GM11168 (cell line): Measurements from ENCODE around the gene TRAPPC5.

Source experiments
- in situ Hi-C: fragments of 300-500 bp; cut with MboI; formaldehyde crosslinking; loops from one replicate; pipeline ENCODE4 v1.12.0; 2022; ENCODE audit warnings: low sequenced_read_pairs; ENCODE audit not compliant: unreplicated experiment

Gene TRAPPC5

DNA sequence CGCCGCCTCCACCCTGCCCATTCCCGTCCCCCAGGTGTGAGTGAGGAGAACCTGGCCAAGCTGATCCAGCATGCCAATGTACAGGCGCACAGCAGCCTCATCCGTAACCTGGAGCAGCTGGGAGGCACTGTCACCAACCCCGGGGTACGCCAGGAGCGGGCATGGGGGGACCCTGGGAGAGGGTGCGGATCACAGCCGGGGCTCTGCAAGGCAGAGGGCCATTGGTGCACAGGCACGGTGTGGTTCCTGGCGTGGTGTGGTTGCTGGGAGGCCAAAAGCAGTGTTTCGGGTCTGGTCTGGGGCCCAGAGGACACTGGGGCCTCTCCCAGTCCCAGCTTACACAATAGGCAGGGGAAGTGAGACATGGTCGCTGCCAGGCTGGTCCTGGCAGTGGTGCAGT lies 35.5 kb upstream of the TRAPPC5 start:
- in situ Hi-C loops: no loop called here

DNA sequence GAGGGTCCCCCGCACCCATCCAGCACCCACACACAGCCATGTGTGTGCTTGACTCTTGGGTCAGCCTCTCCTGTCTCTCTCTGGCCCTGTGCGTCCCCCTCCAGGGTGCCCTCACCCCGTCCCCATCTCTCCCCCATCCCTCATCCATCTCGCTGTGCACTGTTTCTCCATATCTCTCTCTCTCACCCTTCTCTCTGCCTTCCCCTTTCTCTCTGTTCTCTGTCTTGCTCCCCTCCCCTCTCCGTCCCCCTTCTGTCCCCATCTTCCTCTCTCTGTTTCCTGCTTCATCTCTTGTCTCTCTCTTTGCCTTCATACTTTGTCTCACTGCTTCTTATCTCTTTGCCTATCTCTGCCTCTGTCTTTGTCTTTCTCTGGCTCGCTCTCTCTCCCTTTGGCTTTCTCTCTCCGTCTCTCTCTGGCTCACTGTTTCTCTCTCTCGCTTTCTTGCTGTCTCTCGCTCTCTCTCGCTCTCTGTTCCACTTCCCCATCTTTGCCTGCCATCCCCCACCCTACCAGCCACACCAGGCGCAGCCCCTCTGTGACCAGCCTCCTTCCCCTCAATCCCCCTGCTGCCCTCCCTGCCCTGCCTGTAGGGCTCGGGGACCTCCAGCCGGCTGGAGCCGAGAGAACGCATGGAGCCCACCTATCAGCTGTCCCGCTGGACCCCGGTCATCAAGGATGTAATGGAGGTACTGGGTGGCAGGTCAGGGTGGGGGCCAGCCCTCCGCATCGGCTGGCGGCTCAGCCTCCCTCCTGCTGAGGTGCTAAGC lies 34.8 kb upstream of the TRAPPC5 start:
- in situ Hi-C loops: no loop called here

DNA sequence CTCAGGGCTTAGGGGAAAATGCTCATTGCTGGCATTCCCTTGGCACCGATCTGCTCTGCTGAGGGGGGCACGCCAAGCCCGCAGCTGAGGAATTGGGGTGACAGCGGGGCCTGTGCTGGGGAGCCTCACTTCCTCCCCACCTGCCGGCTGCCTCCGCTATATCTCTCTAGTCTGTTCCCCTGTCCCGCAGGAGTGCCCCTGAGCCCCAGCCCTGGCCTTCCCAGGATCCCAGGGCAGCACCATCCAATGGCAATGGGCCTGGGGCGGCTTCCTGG lies 34.3 kb upstream of the TRAPPC5 start:
- in situ Hi-C loops: no loop called here

DNA sequence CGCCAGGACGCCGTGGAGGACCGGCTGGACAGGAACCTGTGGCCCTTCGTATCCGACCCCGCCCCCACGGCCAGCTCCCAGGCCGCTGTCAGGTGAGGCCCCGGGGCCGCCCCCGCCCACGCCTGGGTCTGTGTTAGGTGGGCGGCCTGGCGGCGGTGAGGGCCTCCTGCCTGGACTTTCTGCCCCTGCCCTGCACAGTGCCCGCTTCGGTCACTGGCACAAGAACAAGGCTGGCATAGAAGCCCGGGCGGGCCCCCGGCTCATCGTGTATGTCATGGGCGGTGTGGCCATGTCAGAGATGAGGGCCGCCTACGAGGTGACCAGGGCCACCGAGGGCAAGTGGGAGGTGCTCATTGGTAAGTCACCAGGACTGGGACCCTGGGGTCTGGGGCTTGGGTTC lies 33.5 kb upstream of the TRAPPC5 start:
- in situ Hi-C loops: no loop called here

DNA sequence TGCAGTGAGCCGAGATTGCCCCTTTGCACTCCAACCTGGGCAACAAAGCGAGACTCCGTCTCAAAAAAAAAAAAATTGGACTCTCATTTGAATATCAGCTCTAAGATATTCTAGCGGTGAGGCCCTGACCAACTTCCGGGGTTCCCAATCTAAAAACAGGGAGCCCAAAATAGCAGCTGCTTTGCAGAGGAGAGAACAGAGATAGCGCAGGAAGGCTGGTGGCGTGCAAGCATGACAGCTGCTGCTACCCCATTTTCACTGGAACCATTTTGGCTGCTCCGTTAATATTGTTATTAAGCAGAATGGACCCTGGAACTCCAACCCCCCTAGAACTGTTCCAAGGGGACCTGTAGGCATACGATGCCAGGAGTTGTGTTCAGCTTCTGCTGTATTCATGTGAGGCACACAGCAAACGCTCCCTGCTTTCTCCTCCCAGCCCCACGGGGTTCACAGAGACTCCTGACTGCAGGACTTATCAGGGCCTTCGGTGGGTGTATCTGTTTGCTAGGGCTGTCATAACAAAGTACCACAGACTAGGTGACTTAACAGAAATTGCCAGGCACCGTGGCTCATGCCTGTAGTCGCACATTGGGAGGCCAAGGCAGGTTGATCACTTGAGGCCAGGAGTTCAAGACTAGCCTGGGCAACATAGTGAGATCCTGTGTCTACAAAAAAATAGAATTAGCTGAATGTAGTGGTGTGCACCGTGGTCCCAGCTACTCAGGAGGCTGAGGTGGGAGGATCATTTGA lies 32.2 kb upstream of the TRAPPC5 start:
- in situ Hi-C loops: no loop called here

DNA sequence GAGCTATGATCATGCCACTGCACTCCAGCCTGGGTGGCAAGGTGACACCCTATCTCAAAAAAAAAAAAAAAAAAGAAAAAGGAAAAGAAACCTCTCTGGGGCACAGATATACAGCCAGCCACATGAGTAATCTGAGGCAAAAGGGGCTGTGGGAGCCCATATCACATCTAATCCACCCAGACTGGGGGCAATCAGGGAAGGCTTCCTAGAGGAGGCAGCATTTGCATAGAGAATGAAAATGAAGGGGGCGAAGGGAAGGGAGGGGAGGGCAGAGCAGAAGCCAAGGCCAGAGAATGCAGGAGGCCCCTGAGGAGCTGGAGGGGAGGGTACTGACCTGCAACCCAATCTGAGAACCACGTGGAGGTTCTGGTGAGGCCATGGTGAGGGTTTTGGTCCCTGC lies 30.5 kb upstream of the TRAPPC5 start:
- in situ Hi-C loops: no loop called here

DNA sequence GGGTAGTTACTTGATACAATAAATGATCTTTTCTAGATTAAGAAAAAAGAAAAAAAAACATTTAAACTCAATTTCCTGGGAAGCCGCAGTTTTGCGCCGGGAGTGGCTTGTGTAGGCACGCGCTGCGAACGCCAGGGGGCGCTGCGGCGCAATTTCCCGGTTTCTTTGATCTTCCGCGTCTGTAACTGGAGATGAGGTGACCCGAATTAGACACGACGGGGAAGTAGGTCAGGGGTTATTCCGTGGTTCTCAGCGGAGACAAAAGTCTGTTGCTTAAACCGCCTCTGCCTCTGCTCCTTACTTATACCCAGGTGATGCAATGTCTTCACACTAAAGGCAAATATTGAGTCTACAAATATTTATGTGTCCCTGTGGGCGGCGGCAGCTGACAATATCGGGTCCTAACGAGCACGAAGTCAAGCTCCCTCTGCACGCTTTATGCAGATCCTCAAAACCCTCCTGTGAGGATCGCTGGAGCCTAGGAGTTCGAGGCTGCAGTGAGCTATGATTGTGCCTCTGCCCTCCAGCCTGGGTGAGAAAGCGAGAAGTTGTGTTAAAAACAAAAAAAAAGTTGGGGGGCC lies 28.5 kb upstream of the TRAPPC5 start:
- in situ Hi-C loops: no loop called here

DNA sequence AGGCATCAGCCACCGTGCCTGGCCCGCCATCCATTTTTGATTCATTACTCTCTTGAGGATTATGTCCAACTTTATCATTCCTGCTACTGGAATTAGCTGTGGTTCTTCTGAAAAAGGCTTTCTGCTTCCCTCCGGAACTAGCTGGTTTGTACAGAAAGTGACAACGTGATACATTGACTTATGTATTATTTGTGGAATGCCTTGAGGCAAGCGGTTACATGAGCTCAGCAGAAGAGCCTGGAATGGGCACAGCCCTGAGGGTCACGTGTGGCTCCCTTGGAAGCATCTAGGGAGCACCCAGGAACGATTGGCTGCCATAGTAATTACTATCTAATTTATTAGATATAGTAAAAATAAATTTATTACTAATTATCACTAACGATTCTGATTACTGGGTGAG lies 26.2 kb upstream of the TRAPPC5 start:
- in situ Hi-C loops: no loop called here

DNA sequence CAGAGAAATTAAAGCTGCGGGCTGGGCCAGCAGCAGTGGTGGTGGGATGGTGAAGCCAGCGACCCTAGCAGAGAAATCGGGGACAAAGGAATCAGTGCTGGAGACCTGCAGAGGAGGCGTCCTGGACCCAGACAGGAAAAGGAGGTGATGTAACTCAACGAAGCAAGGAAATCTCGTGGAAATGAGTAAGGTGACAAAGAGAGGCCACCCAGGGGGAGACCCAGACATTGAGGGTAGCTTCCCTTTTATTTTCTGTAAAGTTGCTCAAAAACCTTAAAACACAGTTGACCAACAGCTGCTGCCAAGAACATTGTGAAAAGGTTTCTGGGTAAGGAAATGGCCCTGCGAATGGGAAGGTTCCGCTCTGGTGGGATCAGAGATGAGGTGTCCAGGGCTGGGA lies 25.1 kb upstream of the TRAPPC5 start:
- in situ Hi-C loops: no loop called here

DNA sequence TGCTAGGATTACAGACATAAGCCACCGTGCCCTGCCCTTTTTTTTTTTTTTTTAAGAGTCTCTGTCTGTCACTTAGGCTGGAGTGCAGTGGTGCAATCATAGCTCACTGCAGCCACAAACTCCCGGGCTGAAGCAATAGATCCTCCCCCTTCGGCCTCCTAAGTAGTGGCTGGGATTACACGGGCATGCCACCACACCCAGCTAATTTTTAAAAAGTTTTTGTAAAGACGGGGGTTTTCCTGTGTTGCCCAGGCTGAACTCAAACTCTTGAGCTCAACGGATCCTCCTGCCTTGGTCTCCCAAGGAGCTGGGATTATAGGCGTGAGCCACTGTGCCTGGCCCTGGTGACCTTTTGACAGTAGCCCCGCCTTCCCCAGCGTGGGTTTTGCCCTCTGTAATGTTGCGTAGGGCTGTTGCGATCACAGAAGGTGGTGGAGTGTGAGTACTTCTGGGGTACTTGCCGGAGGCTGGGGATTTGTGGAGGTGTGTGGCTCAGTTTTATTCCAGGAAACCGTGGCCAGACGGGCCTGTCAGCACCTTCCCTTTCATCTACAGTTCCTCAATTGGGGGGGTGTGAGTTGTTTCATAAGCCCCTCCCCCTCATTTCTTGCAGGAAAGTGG lies 23.4 kb upstream of the TRAPPC5 start:
- in situ Hi-C loops: no loop called here

DNA sequence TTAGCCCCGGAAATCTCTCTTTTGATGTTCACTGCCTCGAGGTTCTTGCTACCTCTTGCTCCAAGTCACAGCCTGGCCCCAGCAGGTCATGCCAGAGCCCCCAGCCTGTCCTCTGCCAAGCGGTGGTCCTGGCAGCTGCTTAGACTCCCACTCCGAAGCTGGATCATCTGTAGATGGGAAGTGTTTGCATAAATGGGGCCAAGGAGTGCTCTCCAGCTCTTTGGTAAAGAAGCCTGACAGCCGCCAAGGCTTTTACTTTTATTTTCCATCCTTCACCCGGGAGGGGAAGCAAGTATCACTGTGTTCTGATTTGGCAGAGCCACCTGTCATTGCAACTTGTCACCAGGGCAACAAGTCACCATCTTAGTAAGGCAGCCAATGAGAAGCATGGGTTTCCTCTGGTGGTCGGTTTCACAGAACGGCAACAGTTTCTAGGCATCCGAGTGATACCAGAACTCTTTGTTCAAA lies 22.4 kb upstream of the TRAPPC5 start:
- in situ Hi-C loops: no loop called here

DNA sequence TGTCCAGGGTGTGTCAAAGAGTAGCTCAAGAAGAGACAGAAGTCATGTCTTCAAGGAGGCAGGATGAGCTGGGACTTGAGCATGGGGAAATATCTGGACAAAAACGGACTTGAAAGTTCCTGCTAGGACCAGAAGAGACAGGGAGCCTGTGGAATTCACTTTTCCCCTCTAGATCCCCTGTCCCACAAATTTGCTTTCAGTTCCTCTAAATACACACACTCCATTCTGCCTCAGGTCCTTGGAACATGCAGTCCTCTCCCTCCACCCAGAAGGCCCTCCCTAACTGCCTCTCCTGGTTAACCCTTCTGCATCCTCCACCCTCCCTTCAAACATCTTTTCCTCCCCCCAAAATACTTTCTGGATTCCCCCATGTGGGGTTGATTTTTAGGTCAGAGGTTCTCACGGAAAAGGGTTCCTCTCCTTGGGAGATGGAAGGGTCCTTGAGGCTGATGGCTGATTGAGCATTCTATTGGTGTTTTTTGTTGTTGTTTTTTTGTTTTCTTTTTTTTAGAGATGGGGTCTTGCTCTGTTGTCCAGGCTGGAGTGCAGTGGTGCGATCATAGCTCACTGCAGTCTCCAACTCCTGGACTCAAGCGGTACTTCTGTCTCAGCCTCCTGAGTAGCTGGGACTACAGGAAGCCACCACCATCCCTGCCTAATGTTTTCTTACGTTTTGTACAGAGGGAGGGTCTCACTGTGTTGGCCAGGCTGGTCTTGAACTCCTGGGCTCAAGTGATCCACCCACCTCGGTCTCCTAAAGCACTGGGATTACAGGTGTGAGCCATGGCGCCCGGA lies 18.7 kb upstream of the TRAPPC5 start:
- in situ Hi-C loops: no loop called here

DNA sequence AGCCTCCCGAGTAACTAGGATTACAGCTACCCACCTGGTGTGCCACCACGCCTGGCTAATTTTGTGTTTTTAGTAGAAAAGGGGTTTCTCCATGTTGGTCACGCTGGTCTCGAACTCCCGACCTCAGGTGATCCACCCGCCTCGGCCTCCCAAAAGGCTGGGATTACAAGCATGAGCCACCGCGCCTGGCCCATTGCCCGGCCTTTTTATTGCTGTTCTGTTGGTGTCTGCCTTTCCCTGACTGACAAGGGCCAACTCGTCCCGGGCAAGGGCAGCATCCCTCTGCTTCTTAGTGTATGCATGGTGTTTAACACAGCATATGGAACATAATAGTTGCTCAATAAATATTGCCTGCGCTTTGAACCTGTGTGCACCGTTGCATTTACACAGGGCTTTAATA lies 18.0 kb upstream of the TRAPPC5 start:
- in situ Hi-C loops: no loop called here

DNA sequence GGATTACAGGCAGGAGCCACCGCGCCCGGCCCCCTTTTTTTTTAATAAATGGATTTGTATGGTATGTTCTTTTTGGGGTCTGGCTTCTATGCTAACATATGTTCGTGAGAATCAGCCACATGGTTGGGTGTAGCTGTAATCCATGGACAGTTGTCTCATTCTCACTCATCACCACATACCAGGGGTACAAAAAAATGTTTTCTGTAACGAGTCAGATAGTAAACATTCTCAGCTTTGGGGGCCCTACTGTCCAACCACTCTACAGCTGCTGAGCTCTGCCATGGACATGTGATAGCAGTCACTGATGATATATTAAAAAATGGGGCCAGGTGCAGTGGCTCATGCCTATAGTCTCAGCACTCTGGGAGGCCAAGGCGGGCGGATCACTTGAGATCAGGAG lies 16.9 kb upstream of the TRAPPC5 start:
- in situ Hi-C loops: no loop called here

DNA sequence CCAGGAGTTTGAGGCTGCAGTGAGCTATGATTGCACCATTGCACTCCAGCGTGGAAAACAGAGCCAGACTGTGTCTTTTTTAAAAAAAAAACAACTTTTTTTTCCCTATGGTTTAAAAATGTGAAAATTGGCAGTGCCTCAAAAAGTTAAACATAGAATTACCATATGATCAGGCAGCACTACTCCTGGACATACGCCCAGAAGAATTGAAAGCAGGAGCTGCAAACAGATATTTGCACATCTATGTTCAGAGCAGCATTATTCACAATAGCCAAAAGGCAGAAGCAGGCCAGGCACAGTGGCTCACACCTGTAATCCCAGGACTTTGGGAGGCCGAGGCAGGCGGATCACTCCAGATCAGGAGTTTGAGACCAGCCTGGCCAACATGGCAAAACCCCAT lies 15.6 kb upstream of the TRAPPC5 start:
- in situ Hi-C loops: no loop called here

DNA sequence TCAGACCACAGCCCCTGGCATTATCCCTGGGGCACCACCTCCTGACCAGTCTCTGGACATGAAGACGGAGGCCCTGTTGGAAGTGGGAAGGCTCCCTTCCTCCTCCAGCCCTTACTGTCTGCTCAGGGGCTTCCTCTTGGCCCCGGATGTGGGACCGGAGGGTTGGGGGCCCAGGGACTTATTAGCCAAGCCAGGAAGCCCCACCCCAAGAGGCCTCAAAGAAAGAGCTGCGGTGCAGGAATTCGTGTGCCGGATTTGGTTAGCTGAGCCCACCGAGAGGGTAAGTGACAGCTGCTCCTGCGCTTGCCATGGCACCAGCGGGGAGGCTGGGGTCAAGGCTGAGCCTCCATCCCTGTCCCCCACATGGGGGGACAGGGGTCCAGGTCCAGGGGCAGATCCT lies 11.8 kb upstream of the TRAPPC5 start, which contains the start of gene RETN:
Gene RETN, plus strand, starts transcription at position 208 of the 400 bp plus-strand sequence. CDS start 278 bp downstream, outside the sequence.
- in situ Hi-C loops: no loop called here

DNA sequence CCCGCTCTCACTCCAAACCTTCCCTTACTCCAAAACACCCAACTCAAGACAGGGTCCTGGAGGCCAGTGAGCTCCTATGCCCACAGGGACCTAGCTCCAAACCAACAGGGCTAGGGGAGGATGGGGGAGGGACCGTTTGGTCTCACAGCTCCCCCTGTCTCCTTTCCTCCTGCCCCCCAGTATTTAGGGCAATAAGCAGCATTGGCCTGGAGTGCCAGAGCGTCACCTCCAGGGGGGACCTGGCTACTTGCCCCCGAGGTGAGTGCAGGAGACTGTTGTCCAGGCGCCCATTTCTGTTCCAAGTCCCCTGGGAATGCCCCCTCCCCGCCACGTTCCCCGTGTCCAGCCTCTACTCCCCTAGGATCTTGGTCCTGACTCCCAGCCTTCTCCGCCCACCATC lies 11.0 kb upstream of the TRAPPC5 start:
- in situ Hi-C loops: no loop called here

DNA sequence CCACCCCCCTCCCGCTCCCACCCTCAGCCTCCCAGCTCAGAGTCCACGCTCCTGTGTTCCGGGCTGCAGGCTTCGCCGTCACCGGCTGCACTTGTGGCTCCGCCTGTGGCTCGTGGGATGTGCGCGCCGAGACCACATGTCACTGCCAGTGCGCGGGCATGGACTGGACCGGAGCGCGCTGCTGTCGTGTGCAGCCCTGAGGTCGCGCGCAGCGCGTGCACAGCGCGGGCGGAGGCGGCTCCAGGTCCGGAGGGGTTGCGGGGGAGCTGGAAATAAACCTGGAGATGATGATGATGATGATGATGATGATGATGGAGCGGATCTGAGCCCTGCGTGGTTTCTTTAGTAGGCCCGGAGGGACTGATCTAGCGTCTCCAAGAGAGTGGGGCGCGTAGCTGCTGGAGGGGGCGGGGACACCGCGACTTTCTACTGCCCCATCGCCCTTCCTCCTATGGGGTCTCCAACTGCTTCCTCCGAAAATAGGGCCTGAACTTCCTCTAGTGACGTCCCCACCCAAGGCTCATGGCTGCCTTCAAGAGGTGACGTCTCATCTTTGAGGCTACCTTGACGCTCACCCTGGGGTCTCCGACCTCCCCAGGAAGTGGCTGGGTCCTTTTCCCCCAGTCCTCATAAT lies 10.4 kb upstream of the TRAPPC5 start:
- in situ Hi-C loops: no loop called here

DNA sequence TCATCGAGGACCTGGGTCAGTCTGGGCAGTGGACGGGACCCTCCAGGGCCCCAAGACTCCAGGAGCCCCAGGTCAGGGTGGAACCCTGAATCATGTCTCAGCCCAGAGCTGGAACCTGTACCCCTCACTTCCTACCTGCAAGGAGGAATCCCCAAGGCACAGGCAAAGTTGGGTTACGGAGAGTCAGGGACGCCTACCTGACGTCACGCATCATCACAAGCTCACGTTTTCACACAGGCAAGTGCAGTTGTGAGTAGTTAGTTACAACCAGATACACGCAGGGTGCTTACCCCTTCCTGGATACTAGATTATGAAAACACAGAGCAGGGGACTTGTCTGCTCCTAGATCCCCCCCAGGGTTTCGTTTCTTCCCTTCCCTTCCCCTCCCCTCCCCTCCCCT lies 9.8 kb upstream of the TRAPPC5 start:
- in situ Hi-C loops: no loop called here

DNA sequence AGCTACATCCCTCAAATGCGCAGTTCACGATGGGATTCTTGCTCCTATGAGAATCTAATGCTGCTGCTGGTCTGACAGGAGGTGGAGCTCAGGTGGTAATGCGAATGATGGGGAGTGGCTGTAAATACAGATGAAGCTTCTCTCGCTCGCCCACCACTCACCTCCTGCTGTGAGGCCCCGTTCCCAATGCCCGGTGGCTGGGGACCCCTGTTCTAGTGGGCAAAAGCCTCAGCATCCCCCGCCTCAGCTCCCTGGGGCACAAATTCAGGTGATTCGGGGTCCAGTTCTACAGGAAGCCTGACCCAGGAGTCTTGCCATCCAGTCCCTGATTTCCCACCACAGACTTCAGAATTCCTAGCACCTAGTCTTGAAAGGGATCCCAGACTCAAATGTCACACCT lies 8.1 kb upstream of the TRAPPC5 start:
- in situ Hi-C loops: no loop called here
